ENCODE measurements around the gene LIX1L. TPM values are rescaled to one million over a fixed set of nuclear protein-coding genes. Genes with fewer than 3 reads are reported as not detected.

The LIX1L gene
- 10 to 100 TPM; 15.9 to 34.4 (median 23.2) TPM for total RNA-seq

DNA sequence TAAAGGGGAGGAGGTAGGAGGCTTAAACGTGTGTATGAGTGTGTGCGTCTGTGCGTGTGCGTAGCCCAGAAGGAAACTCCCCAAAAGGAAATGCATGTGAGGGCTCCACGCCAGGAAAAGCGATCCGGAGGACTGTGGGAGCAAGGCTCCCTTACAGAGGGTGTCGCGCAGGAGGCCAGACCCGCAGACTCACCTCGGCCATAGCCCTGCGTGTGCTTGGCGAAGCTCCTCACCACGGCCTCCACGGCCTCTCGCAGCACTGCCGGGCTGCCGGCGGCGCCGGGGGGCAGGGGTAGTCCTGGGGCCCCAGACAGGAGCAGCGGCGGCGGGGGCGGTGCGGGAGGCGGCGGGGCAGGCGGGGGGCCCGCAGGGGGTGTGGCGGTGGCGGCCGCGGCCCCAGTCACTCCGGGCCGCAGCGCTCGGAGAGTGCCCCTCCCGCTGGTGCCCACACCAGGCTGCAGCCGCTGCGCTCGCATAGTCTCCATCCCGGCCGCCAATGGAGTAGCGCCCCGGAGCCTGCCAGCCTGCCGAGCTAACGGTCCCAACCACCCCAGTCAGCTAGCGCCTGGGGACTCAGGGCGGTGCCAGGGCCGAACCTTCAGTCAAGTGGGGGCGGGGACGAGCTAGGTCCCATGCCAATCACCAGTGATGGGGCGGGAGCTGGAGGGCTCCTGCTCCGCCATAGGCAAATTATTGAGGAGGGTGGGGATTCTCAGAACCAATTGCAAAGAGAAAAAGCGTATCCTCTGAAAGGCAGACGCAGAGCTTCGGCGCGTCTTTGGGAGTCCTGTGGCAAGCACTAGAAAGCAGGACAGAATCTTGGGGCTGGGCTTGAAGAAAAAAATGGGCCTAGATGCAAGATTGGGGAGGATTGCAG, at the start of gene LIX1L:
LIX1L (minus strand) TSS at position 575 of the 877 bp plus-strand sequence; CDS start at position 485, 90 bp downstream.
- peak; percentile 81 to 88 (median 86) for ATAC-seq (replicated peaks in 6 of 8)
- Histone ChIP-seq H3K27ac (peak within 1 kb of the TSS; percentile 70 to 73), H3K4me1 (replicated peaks in 1 of 2) (peaks cover 30 to 48% of the 10 kb centered on the region in 2 donors), H3K4me3 (peak within 1 kb of the TSS; percentile 55 to 95 (median 69))
- WGBS, 10 experiments: 0 to 8% (median 0%) methylated on average over 2 to 14 of the region's 60 CpGs; no CpG with 5 or more reads in 2 of the 10 experiments
- in situ Hi-C loops (cut with MboI; ENCODE audit: low pct_unique_long_range_greater_than_20kb in 2 of 9, low sequenced_read_pairs in 9 of 9, unreplicated experiment in 9 of 9): no loop called here

DNA sequence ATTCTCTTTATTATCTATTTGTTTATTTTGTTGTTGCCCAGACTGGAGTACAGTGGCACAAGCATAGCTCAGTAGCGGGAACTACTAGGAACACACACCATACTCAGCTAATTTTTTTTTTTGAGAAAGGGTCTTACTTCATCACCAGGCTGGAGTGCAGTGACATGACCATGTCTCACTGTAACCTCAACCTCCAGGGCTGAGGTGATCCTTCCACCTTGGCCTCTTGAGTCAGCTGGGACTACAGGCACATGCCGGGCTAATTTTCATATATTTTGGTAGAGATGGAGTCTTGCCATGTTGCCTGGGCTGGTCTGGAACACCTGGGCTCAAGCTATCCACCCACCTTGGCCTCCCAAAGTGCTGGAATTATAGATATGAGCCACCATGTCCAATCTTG, 43.9 kb upstream of the LIX1L start:
- WGBS, 10 experiments: 94 to 100% (median 100%) methylated on average over 1 to 2 of the region's 2 CpGs; no CpG with 5 or more reads in 1 of the 10 experiments
- peaks cover 8 to 10% of the 10 kb centered on the region in 2 donors for H3K4me1 ChIP-seq (replicated peaks in 1 of 2)

DNA sequence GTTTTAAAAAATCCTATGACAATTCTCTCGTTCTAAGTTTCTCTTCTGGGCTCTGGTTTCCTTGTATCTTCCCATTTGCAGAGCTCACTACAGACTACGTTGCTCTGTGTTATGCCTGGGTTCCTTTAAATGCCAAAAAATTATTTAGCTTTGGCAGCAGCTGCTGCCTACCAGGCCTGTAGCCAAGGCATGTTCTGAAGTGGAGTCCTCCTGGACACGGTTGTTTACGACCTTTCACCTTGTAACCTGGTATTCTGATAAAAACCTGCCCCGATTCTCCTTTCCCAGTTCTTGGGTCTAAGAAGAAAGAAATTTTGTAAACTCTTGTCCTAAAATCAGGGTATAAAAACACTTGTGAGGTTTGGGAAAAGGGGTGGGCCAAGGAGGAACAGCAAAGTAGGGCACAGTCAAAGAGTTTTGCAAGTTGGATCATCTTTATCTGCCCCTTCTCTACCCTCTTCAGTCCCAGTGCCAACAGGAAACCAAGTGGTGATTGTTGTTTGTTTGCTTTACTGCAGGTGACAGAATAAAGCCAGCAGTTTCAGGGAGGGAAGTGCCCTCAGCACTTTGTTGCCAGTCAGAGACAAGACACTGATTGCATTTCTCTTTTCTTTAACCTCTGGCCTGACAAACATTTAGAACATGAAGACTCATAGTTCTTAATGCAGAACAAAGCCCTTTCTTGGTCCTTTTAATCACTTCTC, 41.7 kb upstream of the LIX1L start:
- peaks cover 8 to 10% of the 10 kb centered on the region in 2 donors for H3K4me1 ChIP-seq (replicated peaks in 1 of 2)
- ATAC-seq (replicated peaks in 6 of 8): no peak
- H3K4me3 ChIP-seq: no peak overlapping the region
- in situ Hi-C loops (cut with MboI; ENCODE audit: low pct_unique_long_range_greater_than_20kb in 2 of 9, low sequenced_read_pairs in 9 of 9, unreplicated experiment in 9 of 9): loop anchor here in 2 of 9 experiments (10.0 to 25.0 kb wide), 2 partner anchors 87 to 115 kb away; partner anchors contain the start of genes ANKRD35 (in 1 of the 2), ITGA10 (in 1 of the 2) and PEX11B (in 1 of the 2)
- 24 to 94% (median 76%) methylated on average over 2 to 5 of the region's 5 CpGs for WGBS, 10 experiments
- no peak overlapping the region for H3K27ac ChIP-seq

More for the DNA sequence above, 43.9 kb upstream of the LIX1L start:
- Histone ChIP-seq H3K4me3 (no peak overlapping the region), H3K27ac (no peak overlapping the region)
- no peak for ATAC-seq (replicated peaks in 6 of 8)
- in situ Hi-C loops (cut with MboI; ENCODE audit: low pct_unique_long_range_greater_than_20kb in 2 of 9, low sequenced_read_pairs in 9 of 9, unreplicated experiment in 9 of 9): loop anchor here in 2 of 9 experiments (10.0 to 25.0 kb wide), 2 partner anchors 89 to 117 kb away; partner anchors contain the start of genes ANKRD35 (in 1 of the 2), ITGA10 (in 1 of the 2) and PEX11B (in 1 of the 2)

DNA sequence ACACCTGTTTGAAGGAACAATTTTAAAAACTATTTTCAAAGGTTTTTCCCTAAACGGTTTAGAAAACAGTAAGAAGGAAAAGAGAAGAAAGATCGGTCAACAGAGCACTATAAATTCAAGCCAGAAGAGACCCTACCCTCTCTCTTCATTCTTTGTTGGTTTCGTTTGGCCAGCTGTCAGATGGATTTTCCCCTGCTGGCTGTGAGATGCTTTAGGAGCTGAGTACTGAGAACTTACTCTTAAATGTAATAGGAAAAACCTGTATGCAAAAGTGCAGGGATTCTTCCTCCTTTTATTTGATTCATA, 39.9 kb upstream of the LIX1L start:
- 0 to 34% (median 10%) methylated on average over 2 to 3 of the region's 3 CpGs; no CpG with 5 or more reads in 1 of the 10 experiments for WGBS, 10 experiments
- ATAC-seq (replicated peaks in 6 of 8): no peak
- H3K4me1 ChIP-seq (replicated peaks in 1 of 2): peaks cover 8 to 10% of the 10 kb centered on the region in 2 donors
- peak overlapping the region; percentile 53 to 79 (median 67) for H3K4me3 ChIP-seq
- H3K27ac ChIP-seq: peak overlapping the region; percentile 83 to 86
- in situ Hi-C loops (cut with MboI; ENCODE audit: low pct_unique_long_range_greater_than_20kb in 2 of 9, low sequenced_read_pairs in 9 of 9, unreplicated experiment in 9 of 9): no loop called here

DNA sequence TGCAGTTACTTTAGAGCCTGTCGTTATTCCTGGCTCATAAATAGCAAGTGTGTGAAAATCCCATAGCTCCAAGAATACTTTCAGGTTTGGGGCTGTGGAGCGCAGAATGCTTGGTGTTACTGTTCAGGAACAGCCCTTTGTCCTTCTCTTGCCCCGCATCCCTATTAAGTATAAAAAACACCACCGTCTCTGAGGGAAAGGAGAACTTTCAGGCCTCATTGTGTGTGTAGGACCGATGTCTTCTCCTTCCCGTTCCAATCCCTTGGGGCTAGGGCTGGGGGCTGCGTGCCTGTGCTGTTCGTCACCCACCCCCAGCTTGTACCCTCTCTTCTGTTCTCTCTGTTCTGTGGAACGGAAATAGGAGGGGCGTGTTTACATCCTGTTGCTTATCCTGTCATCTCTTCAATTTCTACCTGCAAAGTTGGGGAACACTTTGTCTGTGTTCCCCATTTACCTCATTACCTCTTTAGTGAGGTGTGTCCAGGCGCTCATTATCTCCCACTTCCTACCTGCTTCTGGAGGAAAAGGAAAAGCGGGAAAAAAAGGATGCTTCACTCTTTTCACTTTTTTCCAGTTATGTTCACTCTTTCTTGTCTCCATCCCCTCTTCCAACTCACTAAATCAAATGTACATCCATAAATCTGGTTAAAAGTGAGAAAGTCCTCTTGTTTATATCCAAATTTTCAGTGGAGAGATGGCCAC, 39.4 kb upstream of the LIX1L start:
- 0 to 28% (median 13%) methylated on average over 1 to 12 of the region's 12 CpGs for WGBS, 10 experiments
- ATAC-seq (replicated peaks in 6 of 8): peak in 6 of 8 experiments; percentile 4 to 38 (median 32)

DNA sequence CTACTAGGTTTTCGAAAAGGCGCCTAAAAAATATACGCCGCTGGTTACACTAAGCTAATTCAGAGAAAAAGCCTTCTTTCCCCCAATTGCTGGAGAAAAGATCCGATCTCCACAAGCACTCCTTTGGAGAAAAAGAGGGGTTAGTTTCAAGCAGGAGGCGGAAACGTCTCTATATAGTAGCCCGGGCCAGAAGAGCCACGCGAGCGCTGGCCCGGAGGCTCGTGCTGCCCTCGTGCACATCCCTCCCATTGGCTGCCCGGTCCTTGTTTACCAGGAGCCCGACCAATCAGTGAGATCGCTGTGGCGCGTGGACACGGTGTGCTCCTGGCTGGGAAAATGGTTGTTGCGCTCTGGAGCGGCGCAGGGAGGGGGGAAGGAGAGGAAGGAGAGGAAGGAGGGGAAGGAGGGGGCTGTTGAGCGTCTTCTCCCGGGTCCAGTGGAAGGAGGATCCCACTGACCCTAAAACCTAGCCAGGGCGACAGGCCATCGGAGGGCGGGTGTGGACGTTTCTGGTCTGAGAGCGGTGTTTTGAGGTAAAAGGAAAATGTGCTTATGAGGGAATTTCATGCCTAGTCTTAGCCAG, 38.7 kb upstream of the LIX1L start, which contains the start of gene TXNIP:
TXNIP (minus strand) TSS at position 147 of the 583 bp plus-strand sequence. CDS start 313 bp downstream, outside the sequence.
- in situ Hi-C loops (cut with MboI; ENCODE audit: low pct_unique_long_range_greater_than_20kb in 2 of 9, low sequenced_read_pairs in 9 of 9, unreplicated experiment in 9 of 9): no loop called here
- H3K4me1 ChIP-seq (replicated peaks in 1 of 2): peaks cover 8 to 14% of the 10 kb centered on the region in 2 donors
- H3K27ac ChIP-seq: peak within 1 kb of the TSS; percentile 83 to 86
- WGBS, 10 experiments: 0 to 4% (median 0%) methylated on average over 4 to 14 of the region's 30 CpGs; no CpG with 5 or more reads in 1 of the 10 experiments
- ATAC-seq (replicated peaks in 6 of 8): peak; percentile 92 to 100 (median 95)
- H3K4me3 ChIP-seq: peak within 1 kb of the TSS; percentile 53 to 79 (median 67)

More for the DNA sequence above, 39.4 kb upstream of the LIX1L start:
- peaks cover 8 to 10% of the 10 kb centered on the region in 2 donors for H3K4me1 ChIP-seq (replicated peaks in 1 of 2)
- H3K4me3 ChIP-seq: peak overlapping the region; percentile 53 to 79 (median 67)
- H3K27ac ChIP-seq: peak overlapping the region; percentile 83 to 86
- in situ Hi-C loops (cut with MboI; ENCODE audit: low pct_unique_long_range_greater_than_20kb in 2 of 9, low sequenced_read_pairs in 9 of 9, unreplicated experiment in 9 of 9): no loop called here

DNA sequence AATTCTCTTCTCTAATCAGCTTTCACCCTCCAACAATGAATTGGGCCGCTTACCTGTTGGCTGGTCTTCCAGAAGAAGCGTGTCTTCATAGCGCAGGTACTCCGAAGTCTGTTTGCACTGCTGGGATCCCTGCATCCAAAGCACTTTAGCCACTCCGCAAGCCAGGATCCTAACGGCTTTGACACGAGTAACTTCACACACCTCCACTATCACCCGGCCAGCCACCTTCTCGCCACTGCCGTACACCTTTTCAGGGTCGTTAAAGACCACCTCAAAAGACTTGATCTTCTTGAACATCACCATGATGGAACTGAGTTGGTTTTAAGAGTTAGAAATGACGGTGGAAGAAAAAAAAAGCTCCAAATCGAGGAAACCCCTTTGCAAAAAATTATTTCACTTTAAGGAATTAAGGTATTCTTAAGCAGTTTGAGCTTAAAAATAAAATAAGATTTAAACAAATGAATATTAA, 38.2 kb upstream of the LIX1L start:
- peak overlapping the region; percentile 53 to 79 (median 67) for H3K4me3 ChIP-seq
- ATAC-seq (replicated peaks in 6 of 8): peak in 1 of 8 experiments; percentile 1
- peak overlapping the region; percentile 66 to 78 for H3K27ac ChIP-seq
- in situ Hi-C loops (cut with MboI; ENCODE audit: low pct_unique_long_range_greater_than_20kb in 2 of 9, low sequenced_read_pairs in 9 of 9, unreplicated experiment in 9 of 9): no loop called here
- 0 to 15% (median 0%) methylated on average over 2 to 13 of the region's 13 CpGs; no CpG with 5 or more reads in 1 of the 10 experiments for WGBS, 10 experiments
- peaks cover 8 to 14% of the 10 kb centered on the region in 2 donors for H3K4me1 ChIP-seq (replicated peaks in 1 of 2)

DNA sequence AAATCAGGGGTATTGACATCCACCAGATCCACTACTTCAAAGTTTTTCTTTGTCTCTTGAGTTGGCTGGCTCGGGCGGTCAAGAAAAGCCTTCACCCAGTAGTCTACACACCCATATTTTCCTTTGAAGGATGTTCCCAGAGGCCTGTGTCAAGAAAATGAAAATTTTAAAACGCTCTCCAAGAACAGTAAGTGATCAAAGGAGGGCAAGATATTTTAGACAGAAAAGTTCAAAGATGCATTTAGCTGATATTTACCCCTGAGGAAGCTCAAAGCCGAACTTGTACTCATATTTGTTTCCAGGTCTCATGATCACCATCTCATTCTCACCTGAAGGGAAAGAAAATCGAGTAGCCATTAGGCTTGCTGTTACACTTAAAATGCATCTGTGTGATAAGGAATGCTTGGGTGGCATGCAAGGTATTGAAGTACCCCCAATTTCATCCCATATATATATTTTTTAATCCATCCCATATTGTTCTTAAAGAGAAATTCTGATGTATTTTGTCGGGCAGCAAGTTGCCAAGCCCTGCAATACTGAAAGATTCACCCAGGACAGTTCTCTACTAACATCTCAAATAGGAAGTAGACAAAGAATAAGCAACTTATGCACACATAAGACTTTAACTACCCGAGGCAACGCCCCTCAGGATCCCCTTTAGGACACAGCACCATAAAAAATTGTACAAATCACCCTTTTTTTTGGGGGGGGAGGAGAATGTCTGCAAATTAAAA, 37.5 kb upstream of the LIX1L start:
- no peak for ATAC-seq (replicated peaks in 6 of 8)
- H3K4me3 ChIP-seq: peak overlapping the region; percentile 53 to 79 (median 67)
- in situ Hi-C loops (cut with MboI; ENCODE audit: low pct_unique_long_range_greater_than_20kb in 2 of 9, low sequenced_read_pairs in 9 of 9, unreplicated experiment in 9 of 9): no loop called here
- 0 to 11% (median 3%) methylated on average over 3 to 8 of the region's 8 CpGs for WGBS, 10 experiments
- H3K4me1 ChIP-seq (replicated peaks in 1 of 2): peaks cover 8 to 14% of the 10 kb centered on the region in 2 donors
- peak overlapping the region; percentile 66 to 78 for H3K27ac ChIP-seq

DNA sequence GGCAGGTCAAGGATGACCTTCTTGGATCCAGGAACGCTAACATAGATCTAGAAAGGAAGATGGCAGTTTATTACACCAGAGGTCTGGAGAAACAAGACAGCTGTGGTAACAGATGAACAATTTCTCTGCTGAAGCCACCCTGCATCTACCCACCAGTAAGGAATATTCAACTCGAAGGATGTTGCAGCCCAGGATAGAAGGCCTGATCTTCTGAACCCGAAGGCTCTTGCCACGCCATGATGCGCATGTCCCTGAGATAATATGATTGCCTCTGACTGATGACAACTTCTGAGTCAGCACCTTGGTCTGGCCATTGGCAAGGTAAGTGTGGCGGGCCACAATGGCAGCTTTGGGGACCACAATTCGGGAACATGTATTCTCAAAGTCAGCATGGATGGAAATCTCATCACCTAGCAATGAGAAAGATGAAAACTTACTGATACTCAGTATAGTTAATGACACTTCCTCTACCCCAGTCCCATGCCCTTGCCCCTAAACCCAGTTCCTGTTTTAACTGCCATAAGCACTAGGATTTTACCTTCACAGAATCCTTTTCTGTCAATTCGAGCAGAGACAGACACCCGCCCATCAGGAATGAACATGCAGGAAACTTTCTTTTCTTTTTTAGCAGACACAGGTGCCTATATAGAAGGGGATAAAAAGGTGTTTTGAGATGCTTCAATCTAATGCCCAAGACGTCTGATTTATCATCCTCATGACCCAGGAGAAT, 36.7 kb upstream of the LIX1L start:
- H3K4me1 ChIP-seq (replicated peaks in 1 of 2): peaks cover 8 to 14% of the 10 kb centered on the region in 2 donors
- H3K27ac ChIP-seq: peak overlapping the region; percentile 66 to 78
- in situ Hi-C loops (cut with MboI; ENCODE audit: low pct_unique_long_range_greater_than_20kb in 2 of 9, low sequenced_read_pairs in 9 of 9, unreplicated experiment in 9 of 9): no loop called here
- ATAC-seq (replicated peaks in 6 of 8): no peak
- peak overlapping the region; percentile 53 to 79 (median 67) for H3K4me3 ChIP-seq
- WGBS, 10 experiments: 7 to 71% (median 24%) methylated on average over 1 to 10 of the region's 10 CpGs

DNA sequence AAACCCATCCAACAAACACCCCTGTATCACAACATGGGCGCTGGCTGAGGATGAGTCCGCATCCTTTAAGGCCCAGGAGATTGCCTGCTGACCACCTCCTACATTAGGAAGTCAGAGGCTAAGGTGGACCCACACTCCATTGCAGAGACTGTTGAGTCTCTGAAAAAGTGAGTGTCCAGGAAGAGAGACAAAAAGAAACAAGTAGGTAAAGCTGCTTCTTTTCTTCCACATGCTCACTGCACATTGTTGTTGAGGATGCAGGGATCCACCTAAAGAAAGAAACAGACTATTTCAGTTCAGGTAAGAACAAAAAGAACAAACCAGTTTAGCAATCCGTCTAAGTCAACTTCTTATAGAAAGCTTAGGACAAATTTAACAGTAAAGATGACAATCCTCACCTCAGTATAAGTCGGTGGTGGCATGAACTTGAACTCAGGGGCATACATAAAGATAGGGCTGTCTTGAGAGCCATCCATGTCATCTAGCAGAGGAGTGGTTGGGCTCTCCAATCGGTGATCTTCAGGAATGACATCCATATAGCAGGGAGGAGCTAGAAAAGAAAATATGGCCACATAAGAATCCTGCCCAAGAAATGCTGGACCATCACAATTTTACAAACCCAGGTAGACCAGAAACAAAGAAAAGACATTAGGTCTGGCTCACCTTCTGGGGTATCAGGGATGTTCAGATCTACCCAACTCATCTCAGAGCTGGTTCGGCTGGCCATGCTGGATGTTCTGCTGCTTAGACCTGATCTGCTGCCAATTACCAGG, 36.0 kb upstream of the LIX1L start:
- in situ Hi-C loops (cut with MboI; ENCODE audit: low pct_unique_long_range_greater_than_20kb in 2 of 9, low sequenced_read_pairs in 9 of 9, unreplicated experiment in 9 of 9): no loop called here
- peaks cover 8 to 14% of the 10 kb centered on the region in 2 donors for H3K4me1 ChIP-seq (replicated peaks in 1 of 2)
- peak overlapping the region; percentile 53 to 79 (median 67) for H3K4me3 ChIP-seq
- peak in 1 of 8 experiments; percentile 2 for ATAC-seq (replicated peaks in 6 of 8)
- peak overlapping the region; percentile 2 to 44 for H3K27ac ChIP-seq
- 20 to 89% (median 52%) methylated on average over 1 to 6 of the region's 6 CpGs for WGBS, 10 experiments
